GOT3 (cell line): ENCODE data around the gene CACNB2.
"Not testable (repeated sequence)": the region's sequence is repeated elsewhere in the genome, so short reads cannot be mapped to it uniquely, and the experiment has no call there.

ENCODE experiments used
- DNase-seq: peaks from one replicate; lab custom pipeline; 2025; ENCODE audit warnings: mixed read lengths; lab: John Stamatoyannopoulos, UW

CACNB2 gene

DNA sequence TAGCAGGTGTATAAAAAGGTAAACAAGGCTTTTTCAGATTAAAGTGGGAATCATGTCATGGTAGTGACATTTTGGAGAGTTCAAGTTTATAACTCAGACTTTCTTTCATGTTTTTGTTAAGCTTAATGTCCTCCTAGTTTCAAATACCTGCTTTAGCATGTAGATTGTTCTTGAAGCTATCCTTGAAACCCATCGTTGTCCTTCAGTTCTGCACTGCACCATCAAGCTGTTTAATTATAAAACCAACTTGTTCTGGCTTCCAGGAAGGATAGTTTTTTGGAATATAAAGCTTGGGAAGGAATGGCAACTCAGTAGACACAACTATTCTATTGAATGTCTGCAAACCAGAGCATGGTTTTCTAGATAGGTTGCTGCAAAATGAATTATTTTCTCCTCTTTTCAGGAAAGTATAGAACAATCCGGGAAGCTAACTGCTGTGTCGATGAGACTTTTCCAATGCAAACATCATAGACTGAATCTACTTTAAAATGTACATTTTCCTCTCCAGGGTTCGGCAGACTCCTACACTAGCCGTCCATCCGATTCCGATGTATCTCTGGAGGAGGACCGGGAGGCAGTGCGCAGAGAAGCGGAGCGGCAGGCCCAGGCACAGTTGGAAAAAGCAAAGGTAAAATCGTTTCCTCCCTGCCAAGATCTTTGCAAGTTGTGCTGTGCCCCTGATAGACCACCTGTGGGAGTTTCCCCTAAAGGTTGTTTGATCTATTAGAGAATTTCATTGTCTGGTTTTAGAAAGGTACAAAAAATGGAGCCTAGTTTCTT is 261.4 kb downstream of the CACNB2 start:
- no peak for DNase-seq

DNA sequence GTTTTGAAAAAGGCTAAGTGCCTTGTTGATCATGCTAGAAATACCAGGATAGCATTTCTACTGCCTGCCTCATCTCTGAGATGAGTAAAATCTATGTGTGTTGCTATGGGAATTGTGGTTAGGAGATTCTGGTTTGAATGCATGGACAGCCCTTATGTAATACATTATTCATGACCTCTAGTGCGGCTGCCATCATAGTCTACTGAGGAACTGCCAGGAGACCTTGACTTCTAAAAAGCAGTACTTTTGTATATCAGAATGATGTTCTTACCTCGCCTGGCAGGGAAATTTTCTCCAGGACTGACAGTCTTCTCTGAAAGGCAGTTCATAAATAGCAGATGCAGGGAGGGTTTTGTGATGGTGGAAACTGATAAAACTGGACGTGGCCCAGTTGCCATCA is 262.6 kb downstream of the CACNB2 start:
- DNase-seq: no peak

DNA sequence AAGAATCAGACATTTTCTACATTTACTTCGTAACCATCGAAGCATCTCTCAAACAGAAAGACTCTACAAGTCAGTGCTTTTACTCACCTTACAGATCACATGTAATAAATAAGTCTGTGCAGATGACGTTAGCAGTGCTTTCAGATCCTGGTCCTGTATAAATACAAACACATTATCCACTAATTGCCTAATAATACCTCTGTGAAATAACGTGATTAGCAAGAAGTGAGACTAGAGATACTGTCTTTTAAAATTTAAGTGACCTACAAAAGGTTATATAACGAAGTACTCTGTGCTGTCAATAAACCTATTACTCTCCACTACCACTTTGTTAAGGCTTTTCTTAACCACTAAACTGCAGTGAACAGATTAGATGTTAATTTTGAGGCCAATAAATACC is 264.3 kb downstream of the CACNB2 start:
- no peak for DNase-seq

DNA sequence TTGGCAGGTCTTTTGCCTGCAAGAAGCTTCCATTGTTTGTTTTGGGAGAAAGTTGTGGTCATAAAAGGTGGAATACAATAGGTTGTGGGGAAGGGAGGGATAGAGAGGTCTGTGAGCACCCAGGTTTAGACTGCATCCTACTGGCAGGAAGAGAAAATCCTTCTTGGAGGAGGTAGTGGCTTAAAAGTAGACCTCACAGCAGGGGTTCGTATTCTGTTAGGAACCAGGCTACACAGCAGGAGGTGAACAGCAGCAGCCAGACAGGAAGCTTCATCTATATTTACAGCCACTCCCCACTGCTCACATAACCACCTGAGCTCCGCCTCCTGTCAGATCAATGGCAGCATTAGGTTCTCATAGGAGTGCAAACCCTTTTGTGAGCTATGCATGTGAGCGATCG is 265.9 kb downstream of the CACNB2 start:
- DNase-seq: no peak

DNA sequence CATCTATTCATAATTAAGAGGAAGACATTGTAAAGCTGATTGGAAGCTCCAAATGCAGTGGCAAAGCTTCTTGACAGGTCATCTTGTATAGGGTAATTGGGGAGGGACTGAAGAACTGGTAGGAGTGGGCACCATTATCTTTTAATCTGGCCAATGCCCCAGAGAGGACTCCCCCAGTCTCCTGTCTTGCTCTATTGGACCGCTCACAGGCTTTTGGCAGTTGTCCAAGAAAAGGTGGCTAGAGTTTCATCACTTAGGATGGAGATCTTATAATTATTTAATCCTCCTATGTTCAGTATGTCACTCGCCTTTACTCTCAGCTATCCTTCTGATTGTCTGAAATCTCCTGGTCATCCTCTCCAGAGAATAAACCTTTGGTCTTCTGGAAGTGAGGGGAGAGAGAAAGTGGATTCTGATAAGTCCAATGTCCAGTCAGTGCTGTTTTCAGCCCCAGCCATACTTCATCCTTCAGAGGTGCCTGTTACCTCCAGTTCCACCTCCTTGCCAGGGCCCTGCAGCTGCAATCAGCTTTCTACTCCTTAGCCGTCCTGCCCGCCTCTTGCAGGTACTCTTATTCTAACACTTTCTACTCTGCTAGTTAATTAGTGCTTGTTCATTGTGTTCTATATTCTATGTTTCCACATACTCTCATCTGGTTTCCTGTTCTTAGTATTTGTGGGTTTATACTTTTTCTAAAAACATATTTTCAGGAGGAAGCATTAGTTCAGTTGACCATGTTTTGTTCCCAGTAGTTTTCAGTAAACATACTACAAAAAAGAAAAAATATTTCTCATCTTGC is 269.6 kb downstream of the CACNB2 start:
- DNase-seq: no peak

DNA sequence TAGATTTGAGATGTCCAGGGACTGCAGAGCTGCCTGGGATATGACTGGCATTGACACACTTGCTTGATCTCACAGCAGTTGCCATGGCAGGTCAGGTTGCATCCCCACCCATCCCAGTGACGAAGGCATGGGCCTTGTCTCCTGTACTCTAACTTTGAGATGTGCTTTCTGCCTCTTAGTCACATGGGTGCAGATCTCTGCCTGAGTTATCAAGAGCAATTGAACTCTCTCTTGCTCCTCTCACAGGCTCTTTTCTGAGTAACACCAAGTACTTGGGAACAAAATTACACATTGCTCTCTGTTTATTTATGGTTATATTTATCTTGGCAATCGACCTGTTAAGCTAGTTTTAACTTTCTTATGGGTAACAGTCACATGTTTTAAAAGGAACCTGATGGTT is 273.8 kb downstream of the CACNB2 start:
- DNase-seq: no peak

DNA sequence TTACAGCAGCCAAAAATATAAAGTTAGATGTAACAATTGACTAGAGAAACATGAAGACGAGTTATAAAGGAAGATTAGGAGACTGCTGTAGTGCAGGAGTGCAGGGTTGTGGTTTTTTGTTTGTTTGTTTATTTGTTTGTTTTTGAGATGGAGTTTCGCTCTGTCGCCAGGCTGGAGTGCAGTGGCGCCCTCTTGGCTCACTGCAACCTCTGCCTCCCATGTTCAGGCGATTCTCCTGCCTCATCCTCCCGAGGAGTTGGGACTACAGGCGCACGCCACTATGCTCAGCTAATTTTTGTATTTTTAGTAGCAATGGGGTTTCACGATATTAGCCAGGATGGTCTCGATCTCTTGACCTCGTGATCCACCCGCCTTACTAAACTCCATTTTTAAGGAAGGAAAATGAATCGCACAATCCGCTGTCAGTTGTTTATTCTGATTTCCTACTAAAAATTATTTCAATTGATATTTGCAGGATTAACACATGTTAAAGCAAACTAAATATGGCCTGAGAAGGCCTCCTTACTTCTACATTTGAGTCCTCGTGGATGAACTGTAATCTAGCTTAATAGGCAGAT is 277.8 kb downstream of the CACNB2 start:
- DNase-seq: no peak

DNA sequence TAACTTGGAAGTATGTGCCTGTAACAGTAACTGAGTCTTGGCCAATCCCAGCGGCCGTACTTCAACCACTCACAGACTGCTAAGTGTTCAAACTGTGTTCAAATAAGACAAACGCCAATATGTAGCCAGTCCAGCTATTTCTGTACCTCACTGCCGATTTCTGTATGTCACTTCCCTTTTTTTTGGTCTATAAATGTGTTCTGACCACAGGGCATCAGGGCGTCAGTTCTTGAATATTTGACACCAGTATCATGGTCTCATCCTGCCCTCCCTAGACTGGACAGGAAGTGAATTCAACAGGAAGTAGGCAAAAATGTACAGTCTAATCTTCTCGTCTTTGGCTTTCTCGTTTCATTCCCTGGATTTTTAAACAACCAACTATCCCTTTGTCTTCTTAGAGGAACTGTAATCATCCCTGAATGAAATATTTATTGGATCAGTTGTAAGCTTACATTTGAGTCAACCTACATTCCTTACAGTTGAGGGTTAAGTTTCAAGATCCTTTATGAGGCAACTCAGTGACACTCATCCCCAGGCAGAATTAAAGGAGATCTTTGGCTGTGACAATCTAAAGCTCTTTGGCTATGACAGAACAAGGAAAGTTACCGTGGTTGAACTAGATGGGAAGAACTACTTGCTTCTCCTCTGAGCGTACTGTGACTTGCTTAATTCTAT is 278.5 kb downstream of the CACNB2 start:
- no peak for DNase-seq

DNA sequence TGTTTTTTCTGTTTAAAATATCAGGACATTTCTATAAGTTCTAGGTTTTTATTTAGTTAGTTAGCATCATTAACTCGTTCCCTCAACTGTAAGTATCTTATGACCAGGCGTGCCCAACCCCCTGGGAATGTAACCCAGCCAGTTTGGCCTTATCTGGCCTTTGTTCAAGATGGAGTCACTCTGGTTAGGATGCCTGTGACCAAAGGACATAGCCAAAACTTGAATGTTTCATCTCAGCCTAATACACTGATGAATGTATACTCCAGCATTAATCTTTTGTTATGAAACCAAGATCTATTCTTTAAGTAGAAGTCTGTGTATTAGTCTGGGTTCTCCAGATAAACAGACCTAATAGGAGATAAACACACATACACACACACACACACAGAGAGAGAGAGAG is 279.7 kb downstream of the CACNB2 start:
- DNase-seq: no peak

DNA sequence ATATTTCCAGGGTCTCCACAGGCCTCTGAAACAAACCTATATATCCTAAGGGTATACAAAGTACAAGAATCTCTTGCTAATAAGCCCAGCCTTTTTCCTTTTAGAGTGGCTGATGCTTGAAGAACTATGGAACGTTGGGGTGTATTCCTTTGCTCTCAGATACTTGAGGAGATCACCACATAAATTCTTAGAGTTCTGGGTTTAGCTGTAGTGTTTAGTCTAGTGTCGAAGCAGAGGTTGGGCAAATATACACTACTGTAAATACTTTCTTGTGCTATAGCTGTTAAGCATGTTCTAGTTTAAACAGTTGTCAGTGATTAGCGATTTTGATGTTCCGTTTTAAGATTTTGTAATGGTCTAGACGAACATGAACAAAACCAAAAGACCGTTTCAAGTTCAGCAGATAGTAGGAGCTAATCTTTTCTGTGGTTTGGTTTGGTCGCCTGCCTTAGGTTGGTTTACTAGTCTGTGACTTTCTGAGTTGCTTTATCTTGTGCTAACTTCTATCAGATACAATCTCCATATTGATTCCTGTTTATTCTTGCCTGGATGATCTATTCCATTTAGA is 281.6 kb downstream of the CACNB2 start:
- DNase-seq: no peak

DNA sequence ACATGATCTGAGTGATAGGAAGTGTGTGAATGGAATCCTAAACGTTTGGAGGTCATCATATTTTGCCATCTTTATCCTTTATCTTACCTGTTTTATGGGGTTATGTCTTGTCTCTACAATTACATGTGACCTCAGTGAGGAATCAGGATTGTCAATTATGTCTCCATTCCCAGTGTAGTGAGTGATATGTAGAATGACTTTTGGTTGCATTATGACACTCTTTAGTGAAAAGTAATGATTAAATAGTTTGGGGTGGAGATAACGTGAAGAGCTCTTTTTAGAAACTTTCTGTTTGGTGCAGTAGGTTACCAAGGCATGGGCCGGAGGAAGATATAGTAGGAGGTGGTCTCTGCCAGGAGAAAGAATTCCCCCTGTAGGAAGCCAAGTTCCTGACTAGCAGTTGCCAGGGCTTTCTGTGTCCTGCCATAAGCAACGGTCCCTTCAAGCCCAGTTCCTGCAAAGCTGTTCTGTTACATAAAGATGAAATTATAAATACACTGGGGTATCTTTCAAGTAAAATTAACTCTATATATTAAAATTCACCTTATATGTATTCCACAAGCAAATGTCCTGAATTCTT is 282.9 kb downstream of the CACNB2 start:
- no peak for DNase-seq

DNA sequence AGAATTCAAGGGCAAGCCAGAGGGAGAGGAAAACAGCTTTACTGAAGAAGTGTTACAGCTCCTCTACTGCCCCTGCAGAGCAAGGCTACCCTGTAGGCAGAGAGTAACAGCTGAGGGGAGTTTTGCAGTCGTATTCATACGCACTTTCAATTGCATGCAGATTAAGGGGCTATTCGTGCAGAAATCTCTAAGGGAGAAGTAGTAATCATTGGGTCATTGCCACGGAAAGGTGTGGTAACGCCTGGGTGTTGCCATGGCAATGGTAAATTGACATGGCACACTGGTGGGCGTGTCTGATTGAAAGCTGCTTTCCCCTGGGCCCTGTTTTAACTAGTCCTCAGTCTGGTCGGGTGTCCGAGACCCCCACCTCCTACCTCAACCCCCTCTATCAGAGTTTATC is 284.0 kb downstream of the CACNB2 start:
- no peak for DNase-seq

DNA sequence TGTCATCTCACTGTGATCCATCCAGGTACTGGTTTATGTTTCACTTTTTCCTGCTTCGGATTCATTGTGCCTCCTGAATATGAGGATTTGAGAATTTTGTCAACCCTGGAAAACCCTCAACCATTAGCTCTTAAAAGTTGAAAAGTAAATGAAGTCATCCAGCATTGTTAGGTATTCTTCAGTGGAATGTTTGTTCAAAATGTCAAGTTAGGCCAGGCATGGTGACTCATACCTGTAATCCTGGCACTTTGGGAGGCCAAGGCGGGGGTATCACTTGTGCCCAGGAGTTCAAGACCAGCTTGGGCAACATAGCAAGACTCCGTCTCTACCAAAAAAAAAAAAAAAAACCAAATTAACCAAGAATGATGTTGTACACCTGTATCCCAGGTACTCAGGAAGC is 289.1 kb downstream of the CACNB2 start:
- no peak for DNase-seq

DNA sequence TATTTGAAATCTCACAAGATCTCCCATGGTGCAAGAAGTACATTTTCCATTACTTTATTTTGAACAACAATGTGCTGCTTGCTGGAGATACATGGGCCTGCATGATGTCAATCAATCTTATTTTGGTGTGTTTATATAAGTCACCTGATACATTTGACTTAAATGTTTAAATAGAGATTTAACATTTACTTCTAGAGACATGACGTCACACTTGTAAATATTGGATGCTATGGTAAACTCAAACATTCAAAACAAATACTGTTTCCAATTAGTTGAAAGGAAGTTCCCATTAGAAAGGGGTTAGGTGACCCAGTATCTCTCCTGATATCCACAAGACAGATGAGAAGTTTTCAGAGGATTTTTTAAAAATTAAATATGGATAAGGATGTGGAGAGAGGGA is 296.7 kb downstream of the CACNB2 start:
- DNase-seq: no peak

DNA sequence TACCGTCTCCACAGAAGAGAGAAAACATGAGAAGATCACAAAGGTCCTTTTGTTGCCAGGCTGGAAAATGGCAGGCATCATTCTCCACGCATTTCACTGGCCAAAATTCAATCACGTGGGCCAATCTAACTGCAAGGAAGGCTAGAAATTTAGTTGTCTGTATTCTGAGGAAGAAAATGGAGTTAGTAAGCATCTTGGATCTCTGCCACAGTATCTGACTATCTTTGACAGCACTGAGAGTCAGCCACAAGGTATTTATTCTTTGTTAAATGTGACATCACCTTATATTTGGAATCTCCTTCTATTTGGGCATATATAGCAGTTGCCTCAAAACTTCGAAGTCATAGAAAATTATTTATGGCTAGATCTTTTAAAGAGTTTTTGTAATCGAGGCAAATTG is 297.3 kb downstream of the CACNB2 start:
- no peak for DNase-seq

DNA sequence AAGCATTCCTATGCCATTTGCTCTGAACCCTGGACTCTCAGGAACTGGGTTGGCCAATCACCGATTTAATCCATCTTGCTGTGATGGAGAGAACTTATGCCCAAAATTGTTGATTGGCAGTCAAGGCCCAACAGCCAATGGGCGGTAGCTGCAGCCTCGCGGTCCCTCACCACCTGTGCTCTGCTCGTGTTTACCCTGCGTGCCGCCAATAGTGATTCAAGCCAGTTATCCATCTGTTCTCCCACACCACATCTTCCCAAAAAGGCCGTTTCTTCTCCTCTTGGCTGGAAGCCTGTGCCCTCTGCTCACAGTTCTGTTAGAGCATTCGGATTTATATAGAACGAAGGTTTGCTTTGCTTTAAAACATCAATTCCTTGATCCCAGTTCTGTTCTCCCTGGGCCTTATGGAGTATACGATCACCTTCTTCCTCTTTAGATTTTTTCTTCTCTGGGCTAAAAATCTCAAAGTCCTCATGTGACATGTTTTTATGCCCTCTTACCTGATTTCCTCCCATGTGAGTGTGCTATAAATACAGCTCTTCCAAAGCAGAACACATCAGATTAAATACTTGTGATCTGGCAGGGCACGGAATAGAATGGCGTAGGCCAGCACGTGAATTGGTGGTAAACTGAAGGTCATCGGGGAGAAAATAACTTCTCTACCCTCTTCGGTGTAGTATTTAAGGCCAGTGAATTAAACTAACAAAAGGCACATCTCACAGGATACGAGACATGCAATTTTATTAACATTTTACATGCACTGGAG is 298.3 kb downstream of the CACNB2 start:
- no peak for DNase-seq

DNA sequence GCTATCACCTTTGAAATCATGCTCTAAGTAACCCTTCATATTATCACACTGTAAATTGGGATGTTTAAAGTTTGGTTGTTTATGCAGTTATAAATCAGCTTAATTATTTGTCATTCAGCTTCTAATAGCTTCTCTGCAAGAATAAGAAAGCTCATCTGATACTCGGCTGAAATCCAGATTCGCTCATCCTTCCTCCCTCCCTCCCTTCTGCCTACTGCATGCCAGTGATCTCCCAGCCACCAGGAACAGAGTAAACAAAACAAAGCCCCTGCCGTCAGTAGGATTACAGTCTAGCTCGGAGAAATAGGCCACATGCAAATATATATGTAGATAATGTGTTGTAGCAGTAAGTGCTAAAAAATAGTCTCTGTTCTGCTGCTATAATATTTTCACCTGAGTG is 299.4 kb downstream of the CACNB2 start:
- DNase-seq: no peak

DNA sequence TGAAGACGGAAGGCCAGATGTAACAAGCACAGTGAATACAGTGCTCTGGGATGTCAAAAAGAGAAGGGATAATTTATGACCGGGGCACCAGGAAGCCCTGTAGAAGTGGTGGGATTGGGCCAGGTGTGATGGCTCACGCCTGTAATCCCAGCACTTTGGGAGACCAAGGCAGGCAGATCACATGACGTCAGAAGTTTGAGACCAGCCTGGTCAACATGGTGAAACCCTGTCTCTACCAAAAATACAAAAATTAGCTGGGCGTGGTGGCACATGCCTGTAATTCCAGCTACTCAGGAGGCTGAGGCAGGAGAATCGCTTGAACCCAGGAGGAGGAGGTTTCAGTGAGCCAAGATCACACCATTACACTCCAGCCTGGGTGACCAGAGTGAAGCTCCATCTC is 305.4 kb downstream of the CACNB2 start:
- not testable (repeated sequence) for DNase-seq

DNA sequence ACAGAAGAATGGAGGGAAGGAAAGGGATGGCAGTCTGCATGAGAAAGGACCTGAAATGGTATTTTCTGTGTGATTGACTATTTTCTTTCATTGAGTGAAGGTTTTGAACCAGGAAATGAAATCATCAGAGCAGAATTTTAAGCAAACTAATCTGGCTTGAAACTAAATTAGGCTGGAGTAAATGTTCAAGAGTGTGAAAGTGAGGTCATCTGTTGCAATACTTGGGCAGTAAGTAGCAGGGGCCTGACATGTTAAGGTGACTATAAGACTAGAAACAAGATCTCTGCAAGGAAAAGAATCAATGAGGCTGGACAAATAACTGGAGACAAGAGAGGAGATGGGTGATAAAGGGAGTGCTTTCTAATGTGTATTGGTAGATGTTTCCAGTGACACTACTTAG is 306.0 kb downstream of the CACNB2 start:
- no peak for DNase-seq

DNA sequence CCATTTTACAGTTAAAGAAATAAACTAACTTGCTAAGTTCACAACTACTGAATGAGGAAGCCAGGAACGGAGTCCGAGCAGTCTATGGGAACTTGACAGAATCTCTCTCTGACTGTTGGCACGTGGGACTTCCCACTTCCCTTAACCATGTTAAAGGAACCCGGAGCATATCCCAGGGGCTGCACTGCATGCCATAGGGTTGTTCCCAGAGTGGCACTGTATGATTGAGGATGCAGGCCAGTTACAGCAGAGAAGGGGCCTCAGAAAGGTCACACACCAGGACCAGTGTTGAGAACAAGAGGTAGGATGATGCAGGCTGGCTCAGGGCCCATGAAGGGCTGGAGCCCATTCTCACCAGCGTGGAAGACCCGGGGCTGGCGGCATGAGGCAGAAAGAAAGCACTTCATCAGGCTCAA is 309.4 kb downstream of the CACNB2 start:
- DNase-seq: no peak

DNA sequence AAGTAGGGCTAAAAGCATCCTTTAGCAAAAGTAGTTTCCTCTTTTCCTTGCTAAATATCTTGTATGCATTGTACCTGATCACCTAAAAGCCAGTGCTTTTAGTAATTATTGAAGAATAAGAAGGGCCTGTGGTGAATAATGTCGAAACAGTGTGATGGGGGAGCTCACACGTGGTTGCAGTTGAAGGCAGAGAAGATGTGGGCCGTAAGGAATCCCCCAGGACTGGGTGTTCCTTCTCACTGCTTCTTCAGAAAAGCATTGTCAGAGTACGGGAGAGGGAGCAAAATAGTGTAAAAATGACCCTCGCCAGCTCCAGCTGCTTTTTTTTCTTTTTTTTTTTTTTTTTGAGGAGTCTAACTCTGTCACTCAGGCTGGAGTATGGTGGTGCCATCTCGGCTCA is 310.1 kb downstream of the CACNB2 start:
- DNase-seq: no peak
